GM06990 (cell line): ENCODE data around the gene ROCK2.

Experiments used
- DNase-seq: peaks from one replicate; pipeline ENCODE4 v3.0.0-alpha.2; 2011; ENCODE audit not compliant: insufficient read length; ENCODE audit errors: extremely low read depth
- H3K27me3 ChIP-seq: replicated peaks from 2 replicates; pipeline ENCODE4 v1.6.0; 2011; ENCODE audit warnings: low read length; ENCODE audit not compliant: control insufficient read depth, insufficient read depth
- H3K36me3 ChIP-seq: 2 replicates; pipeline ENCODE4 v1.5.1; 2011; ENCODE audit warnings: low read length; ENCODE audit not compliant: control insufficient read depth, insufficient read depth
- H3K4me3 ChIP-seq: replicated peaks from 2 replicates; pipeline ENCODE4 v1.5.1; 2011; ENCODE audit warnings: low read depth, mild to moderate bottlenecking, control low read depth, low read length
- TF ChIP-seq, protein P1 (sequence below): IDR thresholded peaks from 2 replicates; pipeline ENCODE4 v1.5.1; 2011; ENCODE audit warnings: low read length, control low read depth, mild to moderate bottlenecking, inconsistent platforms; ENCODE audit not compliant: insufficient read depth, poor library complexity, severe bottlenecking

The ROCK2 gene

DNA sequence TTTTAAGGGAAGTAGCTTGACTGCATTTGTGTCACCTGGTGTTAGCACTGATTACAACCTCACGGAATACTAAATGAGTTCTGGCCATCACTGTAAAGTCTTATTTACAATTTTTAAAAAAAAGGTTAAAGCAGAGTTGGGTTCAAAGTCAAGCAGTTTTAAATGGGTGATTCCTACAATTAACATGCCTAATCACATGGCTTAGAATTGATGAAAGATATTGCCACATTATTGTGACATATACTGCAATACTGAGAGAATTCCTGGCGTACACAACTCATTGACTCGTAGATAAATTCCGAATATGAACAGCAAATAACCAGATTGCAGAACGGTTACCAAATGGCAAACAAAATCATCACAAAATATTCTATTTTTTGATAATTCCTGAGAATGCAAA, 34.2 kb downstream of the ROCK2 start:
- no peak overlapping the region for H3K4me3 ChIP-seq
- DNase-seq, result no peak
- TF ChIP-seq, protein P1, sequence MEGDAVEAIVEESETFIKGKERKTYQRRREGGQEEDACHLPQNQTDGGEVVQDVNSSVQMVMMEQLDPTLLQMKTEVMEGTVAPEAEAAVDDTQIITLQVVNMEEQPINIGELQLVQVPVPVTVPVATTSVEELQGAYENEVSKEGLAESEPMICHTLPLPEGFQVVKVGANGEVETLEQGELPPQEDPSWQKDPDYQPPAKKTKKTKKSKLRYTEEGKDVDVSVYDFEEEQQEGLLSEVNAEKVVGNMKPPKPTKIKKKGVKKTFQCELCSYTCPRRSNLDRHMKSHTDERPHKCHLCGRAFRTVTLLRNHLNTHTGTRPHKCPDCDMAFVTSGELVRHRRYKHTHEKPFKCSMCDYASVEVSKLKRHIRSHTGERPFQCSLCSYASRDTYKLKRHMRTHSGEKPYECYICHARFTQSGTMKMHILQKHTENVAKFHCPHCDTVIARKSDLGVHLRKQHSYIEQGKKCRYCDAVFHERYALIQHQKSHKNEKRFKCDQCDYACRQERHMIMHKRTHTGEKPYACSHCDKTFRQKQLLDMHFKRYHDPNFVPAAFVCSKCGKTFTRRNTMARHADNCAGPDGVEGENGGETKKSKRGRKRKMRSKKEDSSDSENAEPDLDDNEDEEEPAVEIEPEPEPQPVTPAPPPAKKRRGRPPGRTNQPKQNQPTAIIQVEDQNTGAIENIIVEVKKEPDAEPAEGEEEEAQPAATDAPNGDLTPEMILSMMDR, result no peak
- no peaks in the 10 kb centered on the region for H3K36me3 ChIP-seq
- H3K27me3 ChIP-seq, result no peaks in the 10 kb centered on the region

DNA sequence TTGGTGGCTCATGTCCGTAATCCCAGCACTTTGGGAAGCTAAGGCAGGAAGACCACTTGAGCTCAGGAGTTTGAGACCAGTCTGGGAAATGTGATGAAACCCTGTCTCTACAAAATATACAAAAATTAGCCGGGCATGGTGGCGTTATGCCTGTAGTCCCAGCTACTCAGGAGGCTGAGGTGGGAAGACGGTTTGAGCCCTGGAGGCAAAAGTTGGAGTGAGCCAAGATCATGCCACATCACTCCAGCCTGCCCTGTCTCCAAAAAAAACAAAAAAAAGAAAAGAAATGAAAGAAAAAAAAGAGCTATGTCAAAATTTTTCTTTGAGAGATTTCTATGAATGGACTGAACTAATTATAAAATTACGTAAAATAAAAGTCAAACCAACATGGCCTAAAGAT, 34.7 kb downstream of the ROCK2 start:
- Histone ChIP-seq H3K36me3 (no peaks in the 10 kb centered on the region), H3K4me3 (no peak overlapping the region), H3K27me3 (no peaks in the 10 kb centered on the region)
- TF ChIP-seq, protein P1, result no peak
- no peak for DNase-seq

DNA sequence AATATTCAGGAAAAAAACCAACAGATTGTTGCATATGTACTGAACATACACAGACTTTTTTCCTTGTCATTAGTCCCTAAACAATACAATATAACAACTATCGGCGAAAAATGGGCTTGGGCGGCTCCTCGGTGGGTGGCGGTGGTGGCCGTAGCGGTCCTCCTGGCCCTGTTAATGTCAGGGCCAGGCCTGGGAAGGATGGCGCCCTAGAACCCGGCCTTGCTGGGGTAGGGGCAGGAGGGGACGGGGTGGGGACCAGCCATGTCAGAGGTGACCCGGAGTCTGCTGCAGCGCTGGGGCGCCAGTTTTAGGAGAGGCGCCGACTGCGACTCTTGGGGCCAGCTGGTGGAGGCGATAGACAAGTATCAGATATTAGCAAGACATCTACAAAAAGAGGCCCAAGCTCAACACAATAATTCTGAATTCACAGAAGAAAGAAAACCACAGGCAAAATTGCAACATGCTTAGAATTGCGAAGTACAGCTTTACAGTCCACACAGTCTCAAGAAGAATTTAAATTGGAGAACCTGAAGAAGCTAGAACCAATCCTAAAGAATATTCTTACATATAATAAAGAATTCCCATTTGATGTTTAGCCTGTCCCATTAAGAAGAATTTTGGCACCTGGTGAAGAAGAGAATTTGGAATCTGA, 36.5 kb downstream of the ROCK2 start:
- Histone ChIP-seq H3K27me3 (no peaks in the 10 kb centered on the region), H3K4me3 (no peak overlapping the region), H3K36me3 (no peaks in the 10 kb centered on the region)
- no peak for DNase-seq
- TF ChIP-seq, protein P1, result no peak

DNA sequence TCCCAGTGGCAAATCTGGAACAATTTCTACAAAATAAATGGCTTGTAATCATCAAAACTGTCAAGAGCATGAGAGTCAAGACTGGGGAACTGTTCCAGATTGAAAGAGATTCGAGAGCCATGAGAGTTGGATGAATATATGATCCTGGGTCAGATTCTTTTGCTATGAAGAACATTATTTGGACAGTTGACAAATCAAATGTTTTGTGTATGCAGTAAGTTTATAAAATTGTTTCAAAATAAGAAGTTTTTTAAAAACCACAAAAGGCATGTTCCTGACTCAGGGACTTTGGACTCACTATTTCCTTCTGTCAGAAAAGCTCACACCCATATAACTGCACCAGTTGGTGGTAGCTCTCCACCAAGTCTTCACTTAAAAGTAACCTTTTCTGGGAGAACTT, 38.5 kb downstream of the ROCK2 start:
- no peaks in the 10 kb centered on the region for H3K27me3 ChIP-seq
- DNase-seq, result no peak

DNA sequence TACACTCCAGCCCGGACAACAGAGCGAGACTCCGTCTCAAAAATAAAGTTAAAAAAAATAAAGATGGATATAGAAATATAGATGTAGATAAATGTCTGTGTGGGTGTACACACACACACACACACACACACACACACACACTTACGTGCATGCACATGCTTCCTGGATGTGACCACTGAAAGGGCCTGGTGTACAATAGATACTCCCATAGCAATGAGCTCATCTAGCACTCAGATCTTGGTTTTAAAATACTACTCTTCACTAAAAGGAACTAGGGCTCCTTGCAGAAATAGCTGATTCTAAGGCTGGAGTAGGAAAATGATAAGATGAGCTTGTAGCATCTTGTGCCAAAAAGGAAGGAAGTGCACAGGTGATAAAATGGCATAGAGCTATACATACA, 39.1 kb downstream of the ROCK2 start:
- Histone ChIP-seq H3K27me3 (no peaks in the 10 kb centered on the region), H3K4me3 (no peak overlapping the region), H3K36me3 (no peaks in the 10 kb centered on the region)
- TF ChIP-seq, protein P1, result no peak
- DNase-seq, result no peak

More for the DNA sequence above, 38.5 kb downstream of the ROCK2 start:
- Histone ChIP-seq H3K36me3 (no peaks in the 10 kb centered on the region), H3K4me3 (no peak overlapping the region)
- TF ChIP-seq, protein P1, result no peak

DNA sequence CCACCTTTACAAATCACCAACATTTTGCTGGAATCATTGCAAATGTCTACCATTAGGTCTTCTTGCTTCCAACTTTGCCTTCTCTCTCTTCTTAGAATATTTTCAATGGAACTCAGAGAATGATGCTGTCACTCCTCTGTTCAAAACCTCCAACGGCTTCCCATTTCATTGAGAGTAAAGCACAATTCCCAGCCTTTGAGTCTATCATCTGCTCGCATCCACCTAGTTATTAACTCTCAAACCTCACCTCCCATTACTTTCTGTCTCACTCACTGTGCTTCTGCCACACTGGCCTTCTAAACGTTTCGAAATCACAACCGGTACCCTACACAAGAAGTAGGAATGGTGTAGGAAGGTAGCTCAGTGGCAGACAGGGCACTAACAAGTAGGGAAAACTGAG, 40.0 kb downstream of the ROCK2 start:
- no peak for DNase-seq
- Histone ChIP-seq H3K4me3 (no peak overlapping the region), H3K27me3 (no peaks in the 10 kb centered on the region), H3K36me3 (no peaks in the 10 kb centered on the region)
- TF ChIP-seq, protein P1, result no peak
